ENCODE measurements around the gene FBXL12.
"Not testable (repeated sequence)": the region's sequence is repeated elsewhere in the genome, so short reads cannot be mapped to it uniquely, and the experiment has no call there.

Gene FBXL12

GRCh38 chr19:9796113-9796773 lies 22.6 kb downstream of the FBXL12 start:
- no peak overlapping the region for H3K4me3 ChIP-seq (ENCODE audit: low read depth, low read length)

GRCh38 chr19:9793071-9793591 lies 25.7 kb downstream of the FBXL12 start:
- H3K4me3 ChIP-seq (ENCODE audit: low read depth, low read length), result peak overlapping the region; percentile 50

GRCh38 chr19:9792206-9793070 lies 26.4 kb downstream of the FBXL12 start:
- H3K4me3 ChIP-seq (ENCODE audit: low read depth, low read length), result peak overlapping the region; percentile 50

GRCh38 chr19:9791552-9792205 lies 27.2 kb downstream of the FBXL12 start:
- H3K4me3 ChIP-seq (ENCODE audit: low read depth, low read length), result no peak overlapping the region

- H3K4me3 ChIP-seq (ENCODE audit: low read depth, low read length), result not testable (repeated sequence)
These were observed 27.9 kb downstream of the FBXL12 start for GRCh38 chr19:9791073-9791367.

- not testable (repeated sequence) for H3K4me3 ChIP-seq (ENCODE audit: low read depth, low read length)
These were observed 29.3 kb downstream of the FBXL12 start for GRCh38 chr19:9789579-9789978.

GRCh38 chr19:9789066-9789465 lies 29.8 kb downstream of the FBXL12 start:
- no peak overlapping the region for H3K4me3 ChIP-seq (ENCODE audit: low read depth, low read length)

GRCh38 chr19:9788604-9789003 lies 30.3 kb downstream of the FBXL12 start:
- not testable (repeated sequence) for H3K4me3 ChIP-seq (ENCODE audit: low read depth, low read length)

GRCh38 chr19:9786819-9787218 lies 32.1 kb downstream of the FBXL12 start:
- no peak overlapping the region for H3K4me3 ChIP-seq (ENCODE audit: low read depth, low read length)

GRCh38 chr19:9786342-9786741 lies 32.5 kb downstream of the FBXL12 start:
- H3K4me3 ChIP-seq (ENCODE audit: low read depth, low read length), result peak overlapping the region; percentile 52

- peak overlapping the region; percentile 52 for H3K4me3 ChIP-seq (ENCODE audit: low read depth, low read length)
These were observed 33.2 kb downstream of the FBXL12 start for GRCh38 chr19:9785367-9786331.

GRCh38 chr19:9784163-9784496 lies 34.7 kb downstream of the FBXL12 start:
- H3K4me3 ChIP-seq (ENCODE audit: low read depth, low read length), result not testable (repeated sequence)

- H3K4me3 ChIP-seq (ENCODE audit: low read depth, low read length), result no peak overlapping the region
These were observed 36.5 kb downstream of the FBXL12 start for GRCh38 chr19:9782338-9782737.

- peak within 1 kb of the TSS; percentile 80 for H3K4me3 ChIP-seq (ENCODE audit: low read depth, low read length)
These were observed 50.4 kb downstream of the FBXL12 start, which contains the start of gene ZNF846 for GRCh38 chr19:9768175-9769112. ZNF846 (minus strand) TSS chr19:9768738; CDS start chr19:9764950, 3,788 bp downstream.
